GM12873 (cell line): ENCODE data around the gene DSTN.

Experiments used
- TF ChIP-seq, protein P1 (sequence below): IDR thresholded peaks from 2 replicates; pipeline ENCODE4 v1.5.1; 2012; ENCODE audit warnings: low read depth, mild to moderate bottlenecking, moderate library complexity, low read length, control low read depth; ENCODE audit not compliant: insufficient read depth; ENCODE audit errors: missing control alignments

DSTN gene

DNA sequence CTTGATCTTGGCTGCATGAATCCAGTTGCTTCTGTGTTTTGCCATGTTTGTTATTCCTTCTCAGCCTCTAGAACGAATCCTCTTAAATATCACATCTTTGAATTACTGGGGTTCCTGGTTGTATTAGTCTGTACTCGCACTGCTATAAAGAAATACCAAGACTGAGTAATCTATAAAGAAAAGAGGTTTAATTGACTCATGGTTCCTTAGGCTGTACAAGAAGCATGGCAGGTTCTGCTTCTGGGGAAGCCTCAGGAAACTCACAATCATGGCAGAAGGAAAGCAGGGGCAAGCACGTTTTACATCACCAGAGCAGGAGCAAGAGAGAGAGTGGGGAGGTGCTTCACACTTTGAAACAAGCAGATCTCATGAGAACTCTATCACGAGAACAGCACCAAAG is 20.7 kb upstream of the DSTN start:
- TF ChIP-seq, protein P1, sequence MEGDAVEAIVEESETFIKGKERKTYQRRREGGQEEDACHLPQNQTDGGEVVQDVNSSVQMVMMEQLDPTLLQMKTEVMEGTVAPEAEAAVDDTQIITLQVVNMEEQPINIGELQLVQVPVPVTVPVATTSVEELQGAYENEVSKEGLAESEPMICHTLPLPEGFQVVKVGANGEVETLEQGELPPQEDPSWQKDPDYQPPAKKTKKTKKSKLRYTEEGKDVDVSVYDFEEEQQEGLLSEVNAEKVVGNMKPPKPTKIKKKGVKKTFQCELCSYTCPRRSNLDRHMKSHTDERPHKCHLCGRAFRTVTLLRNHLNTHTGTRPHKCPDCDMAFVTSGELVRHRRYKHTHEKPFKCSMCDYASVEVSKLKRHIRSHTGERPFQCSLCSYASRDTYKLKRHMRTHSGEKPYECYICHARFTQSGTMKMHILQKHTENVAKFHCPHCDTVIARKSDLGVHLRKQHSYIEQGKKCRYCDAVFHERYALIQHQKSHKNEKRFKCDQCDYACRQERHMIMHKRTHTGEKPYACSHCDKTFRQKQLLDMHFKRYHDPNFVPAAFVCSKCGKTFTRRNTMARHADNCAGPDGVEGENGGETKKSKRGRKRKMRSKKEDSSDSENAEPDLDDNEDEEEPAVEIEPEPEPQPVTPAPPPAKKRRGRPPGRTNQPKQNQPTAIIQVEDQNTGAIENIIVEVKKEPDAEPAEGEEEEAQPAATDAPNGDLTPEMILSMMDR: no peak

- TF ChIP-seq, protein P1: no peak
These were observed 14.8 kb upstream of the DSTN start for GRCh38 chr20:17555106-17555505.

- TF ChIP-seq, protein P1: no peak
These were observed 12.8 kb upstream of the DSTN start for GRCh38 chr20:17556837-17557674.

- TF ChIP-seq, protein P1: no peak
These were observed 12.2 kb upstream of the DSTN start for GRCh38 chr20:17557675-17558006.

- TF ChIP-seq, protein P1: no peak
These were observed 11.5 kb upstream of the DSTN start for GRCh38 chr20:17558154-17558940.

- TF ChIP-seq, protein P1: no peak
These were observed 11.0 kb upstream of the DSTN start for GRCh38 chr20:17558941-17559304.

DNA sequence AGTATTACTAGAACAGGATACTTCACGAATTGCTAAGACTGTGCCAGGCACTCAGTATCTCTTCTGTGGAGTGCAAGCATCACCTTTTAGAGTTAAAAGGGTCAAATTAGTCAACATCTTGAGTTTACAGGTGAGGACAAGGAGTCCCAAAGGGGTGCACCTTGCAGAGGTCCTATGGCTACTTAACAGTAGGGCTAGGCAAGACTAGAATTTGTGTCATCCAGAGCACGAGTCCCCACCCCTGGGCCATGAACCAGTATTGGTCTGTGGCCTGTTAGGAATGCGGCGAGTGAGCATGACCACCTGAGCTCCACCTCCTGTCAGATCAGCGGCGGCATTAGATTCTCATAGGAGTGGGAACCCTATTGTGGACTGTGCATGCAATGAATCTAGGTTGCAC is 10.5 kb upstream of the DSTN start:
- TF ChIP-seq, protein P1: no peak
